Lower leg skin (tissue), 3 donors: Measurements from ENCODE around the gene HOXD13.

Experiments used
- CTCF ChIP-seq, 3 donors: fragments of 450-650 bp; IDR thresholded peaks; one replicate each; pipeline ENCODE4 v1.5.1; 2016; ENCODE audit warnings: antibody characterized with exemption in 3 of 3, mild to moderate bottlenecking in 3 of 3, moderate library complexity in 2 of 3
- POLR2A ChIP-seq, 2 donors: fragments of 450-650 bp; IDR thresholded peaks; one replicate each; pipeline ENCODE4 v1.6.1; 2016 to 2017; ENCODE audit warnings: antibody characterized with exemption in 2 of 2, mild to moderate bottlenecking in 1 of 2, moderate library complexity in 1 of 2

- TF ChIP-seq CTCF (IDR thresholded peaks at IDR 0.05) (no peak), POLR2A (IDR thresholded peaks at IDR 0.05) (no peak)
These were observed 16.5 kb upstream of the HOXD13 start for GRCh38 chr2:176076063-176076462.
